Hindlimb muscle (tissue), 1 donor: ENCODE results near the gene NAALADL2. TPM values are rescaled to one million over a fixed set of nuclear protein-coding genes. Genes with fewer than 3 reads are reported as not detected.
A peak's percentile ranks its signal among the peaks of the same experiment; 100 is the strongest.
"Not testable (repeated sequence)": the region's sequence is repeated elsewhere in the genome, so short reads cannot be mapped to it uniquely, and the experiment has no call there.

Source experiments
- DNase-seq: peaks from one replicate; pipeline ENCODE4 v3.0.0-alpha.2; 2013
- polyA plus RNA-seq: library from polyadenylated mRNA; unstranded; fragments of 120-200 nt; gene quantifications from one replicate; pipeline ENCODE4 v1.2.1, GENCODE V29; 2013; ENCODE audit not compliant: insufficient read length

Gene NAALADL2
- polyA plus RNA-seq, 1 donor, result 5.5 TPM

DNA sequence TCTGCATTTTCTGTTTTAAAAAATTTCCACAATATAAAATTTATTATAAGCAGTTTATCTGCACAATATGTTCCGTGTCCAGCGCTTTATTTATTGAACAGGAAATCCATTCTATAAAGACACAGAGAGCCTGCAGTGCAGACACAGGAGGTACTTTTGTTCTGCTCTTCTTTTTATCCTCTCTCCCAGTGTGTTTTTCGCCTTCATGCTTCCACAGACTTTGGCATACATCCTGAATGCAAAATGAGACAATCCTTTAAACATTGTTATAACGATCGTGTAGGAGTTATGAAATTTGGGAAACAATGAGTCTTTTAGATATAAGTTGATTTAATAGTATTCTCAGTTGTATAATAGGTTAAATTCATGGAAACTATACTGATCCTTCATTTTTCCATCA lies 749.2 kb downstream of the NAALADL2 start:
- DNase-seq, result peak; percentile 16

DNA sequence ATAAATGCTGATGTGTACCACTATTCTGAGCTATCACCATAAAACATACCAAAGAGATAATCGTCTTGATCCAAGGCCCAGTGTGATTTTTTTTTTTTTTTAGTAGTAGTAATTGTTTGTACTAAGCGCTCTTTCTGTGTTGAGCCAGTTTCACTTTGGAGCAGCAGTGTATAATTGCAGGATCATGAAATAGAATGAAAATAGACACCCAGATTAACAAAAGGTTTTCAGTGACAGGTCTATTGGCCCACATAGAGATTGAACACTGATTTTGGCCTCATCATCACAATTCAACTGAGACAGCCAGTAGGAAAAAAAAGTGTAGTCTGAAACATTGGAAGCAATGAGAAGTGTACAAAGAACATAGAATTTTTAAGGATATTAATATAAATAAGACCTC lies 749.8 kb downstream of the NAALADL2 start:
- no peak for DNase-seq

DNA sequence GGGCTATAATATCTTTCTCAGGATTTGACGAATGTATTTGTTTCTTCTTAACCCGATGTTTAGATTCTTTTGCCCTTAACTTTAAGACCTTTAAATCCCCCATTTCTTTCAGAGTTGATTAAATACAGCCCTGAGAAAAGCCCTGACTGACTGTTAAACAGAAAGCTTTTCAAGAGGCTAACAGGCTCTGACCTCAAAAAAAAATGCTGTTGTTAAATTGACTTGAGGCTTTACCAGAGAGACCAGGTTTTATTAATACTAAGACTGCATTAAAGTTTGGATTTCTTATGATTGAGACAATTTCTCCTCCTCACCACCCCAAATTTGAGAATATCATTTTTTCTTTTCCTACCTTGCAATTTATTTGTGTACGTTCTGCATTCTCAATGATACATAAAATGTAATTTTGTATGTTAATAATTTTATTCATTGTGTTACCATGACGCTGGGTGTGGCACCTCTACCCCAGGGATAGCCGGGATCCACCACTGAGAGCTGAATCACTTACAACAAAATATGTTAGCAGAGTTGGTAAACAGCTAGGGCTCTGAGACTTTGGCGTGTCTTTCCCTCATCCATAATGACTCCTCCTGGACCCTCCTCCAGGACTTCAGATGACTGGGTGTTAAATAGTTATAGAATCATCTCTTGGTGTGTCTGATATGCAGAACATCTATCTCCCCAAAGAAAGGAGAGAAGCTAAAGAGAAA lies 753.5 kb downstream of the NAALADL2 start:
- no peak for DNase-seq

DNA sequence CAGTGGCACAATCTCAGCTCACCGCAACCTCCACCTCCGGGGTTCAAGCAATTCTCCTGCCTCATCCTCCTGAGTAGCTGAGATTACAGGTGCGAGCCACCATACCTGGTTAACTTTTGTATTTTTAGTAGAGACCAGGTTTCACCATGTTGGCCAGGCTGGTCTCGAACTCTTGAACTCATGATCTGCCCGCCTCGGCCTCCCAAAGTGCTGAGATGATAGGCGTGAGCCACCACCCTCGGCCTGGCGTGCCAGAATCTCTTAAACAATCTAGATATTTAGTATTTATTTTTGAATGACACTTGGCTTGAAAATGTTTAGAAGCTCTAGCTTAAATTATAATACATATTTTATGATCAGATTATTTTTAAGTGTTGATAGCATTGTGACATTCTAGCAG lies 755.0 kb downstream of the NAALADL2 start:
- DNase-seq, result not testable (repeated sequence)

DNA sequence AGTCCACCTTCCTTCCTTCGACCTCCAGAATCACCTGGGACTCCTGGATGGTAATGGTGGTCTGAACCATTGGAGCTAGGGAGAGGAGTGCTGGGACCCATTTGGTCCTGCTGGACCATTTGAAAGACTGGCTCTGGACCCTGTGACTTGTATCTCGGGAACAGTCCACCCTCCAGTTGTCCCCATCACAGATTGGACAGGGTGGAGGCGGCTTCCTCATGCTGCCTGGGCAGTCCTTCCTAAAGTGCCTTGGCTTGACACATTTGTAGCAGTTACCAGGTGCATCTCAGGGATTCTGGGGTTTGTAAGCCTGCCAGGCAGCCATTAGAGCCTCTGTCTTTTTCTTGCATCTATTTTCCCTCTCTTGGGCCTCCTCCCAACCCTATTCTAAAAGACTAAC lies 758.1 kb downstream of the NAALADL2 start:
- no peak for DNase-seq

DNA sequence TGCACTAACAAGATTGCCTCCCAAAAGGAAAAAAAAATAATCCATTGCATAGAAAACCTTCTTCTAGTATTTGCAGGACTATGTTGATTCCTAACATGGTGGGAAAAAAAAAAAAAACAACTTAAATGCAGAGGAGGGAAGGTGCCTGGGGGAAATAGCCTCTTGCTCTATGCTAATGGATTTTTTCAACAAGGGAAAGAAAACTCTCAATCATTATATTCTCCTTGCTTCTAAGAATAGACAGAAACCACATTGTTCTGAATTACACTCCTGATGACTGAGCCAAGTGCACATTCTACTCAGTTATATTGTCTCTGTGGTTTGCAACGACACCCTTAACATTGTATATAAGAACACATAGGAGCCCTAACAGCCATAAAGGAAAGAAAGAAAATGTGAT lies 760.2 kb downstream of the NAALADL2 start:
- DNase-seq, result no peak

DNA sequence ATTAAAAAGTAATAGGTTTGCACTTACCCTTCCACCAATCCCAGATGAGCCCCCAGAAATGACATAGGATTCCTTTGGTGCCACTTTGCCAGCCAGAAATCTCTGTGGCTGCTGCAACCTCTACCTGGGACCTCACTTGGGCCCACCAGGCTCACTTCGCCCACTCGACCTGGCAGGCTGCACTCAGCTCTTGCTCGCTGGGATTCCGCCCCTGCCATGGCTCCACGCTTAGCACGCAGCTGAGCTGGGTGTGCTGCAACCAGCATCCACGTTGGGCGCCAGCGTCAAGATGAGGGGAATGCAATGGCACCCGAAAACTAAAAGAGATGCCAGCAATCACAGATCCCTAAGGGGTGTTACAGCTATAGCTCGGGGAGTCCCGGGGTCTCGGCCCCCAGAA lies 761.0 kb downstream of the NAALADL2 start:
- DNase-seq, result no peak

DNA sequence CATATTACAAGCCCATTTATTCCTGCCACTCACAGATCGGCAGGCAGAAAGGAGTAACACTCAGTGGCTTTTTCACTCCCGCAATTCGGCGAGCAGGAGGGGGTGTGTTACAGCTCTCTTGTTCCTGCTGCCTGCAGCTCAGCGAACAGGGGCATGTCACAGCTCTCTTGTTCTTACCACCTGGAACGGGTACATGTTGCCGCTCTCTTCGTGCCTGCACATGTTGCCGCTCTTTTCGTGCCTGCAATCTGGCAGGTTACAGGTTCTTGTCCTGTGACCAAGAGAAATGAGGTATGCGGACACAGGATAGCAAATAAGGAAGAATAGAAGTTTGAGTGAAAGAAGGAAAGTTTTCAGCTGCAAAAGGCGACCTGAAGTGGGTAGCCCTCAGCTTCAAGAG lies 761.4 kb downstream of the NAALADL2 start:
- DNase-seq, result no peak

DNA sequence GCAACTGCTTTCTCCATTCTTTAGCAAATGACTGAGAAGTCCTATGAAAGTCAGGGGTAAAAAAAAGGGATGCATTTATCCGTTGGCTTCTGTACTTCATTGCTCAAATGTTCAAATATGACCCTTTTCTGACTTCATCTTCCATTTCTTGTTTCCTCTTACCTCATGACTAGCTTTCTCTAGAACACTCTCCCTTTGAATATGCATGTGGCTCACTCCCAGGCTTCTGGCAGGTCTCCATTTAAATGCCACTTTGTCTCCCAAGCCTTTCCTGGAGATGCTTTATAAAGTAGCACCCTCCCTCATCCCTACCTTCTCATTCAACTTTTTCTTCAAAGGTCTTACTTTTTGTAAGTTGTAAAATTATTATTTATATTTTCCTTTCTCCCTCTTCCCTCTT lies 781.8 kb downstream of the NAALADL2 start:
- DNase-seq, result no peak

DNA sequence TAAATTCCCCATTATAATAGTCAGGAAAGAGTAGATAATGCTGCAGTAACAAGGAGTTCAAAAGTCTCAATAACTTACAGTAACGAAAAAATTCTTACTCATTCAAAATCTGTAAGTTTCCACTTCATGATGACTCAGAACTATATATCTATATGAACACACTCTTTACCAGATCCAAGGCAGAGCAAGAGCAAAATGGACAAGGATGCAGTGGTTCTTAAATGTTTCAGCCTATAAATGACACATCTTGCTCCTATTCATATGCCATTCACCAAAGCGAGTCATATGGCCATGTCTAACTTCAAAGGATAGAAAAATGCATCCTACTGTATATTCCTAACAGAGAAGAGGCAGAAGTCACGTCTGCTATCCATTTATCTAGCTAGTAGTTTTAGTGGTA lies 787.7 kb downstream of the NAALADL2 start:
- DNase-seq, result no peak

DNA sequence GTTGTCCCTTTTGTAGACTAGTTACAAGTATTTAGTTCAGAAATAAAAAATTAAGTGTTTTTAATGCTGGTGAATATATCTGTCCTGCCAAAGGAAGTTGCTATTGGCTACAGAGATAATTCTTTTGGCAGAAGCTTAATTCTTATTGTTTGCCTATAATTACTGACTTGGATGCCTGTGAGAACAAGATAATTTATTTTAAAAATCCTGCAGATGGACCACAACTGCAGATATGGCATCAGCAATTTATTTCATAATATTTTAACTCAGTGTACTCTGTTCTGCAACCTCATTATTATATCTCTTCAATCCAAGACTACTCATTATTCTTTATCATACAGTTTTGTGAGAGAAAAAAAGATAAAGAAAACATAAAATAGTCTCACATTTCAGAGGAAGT lies 789.8 kb downstream of the NAALADL2 start:
- no peak for DNase-seq

DNA sequence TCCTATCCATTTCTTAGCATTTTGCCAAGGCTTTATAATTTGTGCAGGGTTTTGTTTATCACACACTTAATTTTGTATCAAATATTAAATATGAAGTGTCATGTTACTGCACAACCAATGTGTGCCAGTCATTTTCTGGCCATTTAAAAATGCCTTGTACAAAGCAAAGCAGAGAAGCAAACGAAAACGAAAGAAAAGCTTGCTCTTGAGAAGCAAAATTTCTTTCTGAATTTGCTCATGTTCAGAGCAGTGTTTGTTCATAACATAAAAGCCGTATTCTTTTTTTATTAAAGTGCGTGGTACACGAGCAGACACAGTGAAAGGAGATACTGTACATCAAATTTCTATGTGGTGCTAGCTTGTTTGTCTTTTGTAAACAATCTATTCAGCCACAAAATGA lies 792.6 kb downstream of the NAALADL2 start:
- DNase-seq, result no peak

DNA sequence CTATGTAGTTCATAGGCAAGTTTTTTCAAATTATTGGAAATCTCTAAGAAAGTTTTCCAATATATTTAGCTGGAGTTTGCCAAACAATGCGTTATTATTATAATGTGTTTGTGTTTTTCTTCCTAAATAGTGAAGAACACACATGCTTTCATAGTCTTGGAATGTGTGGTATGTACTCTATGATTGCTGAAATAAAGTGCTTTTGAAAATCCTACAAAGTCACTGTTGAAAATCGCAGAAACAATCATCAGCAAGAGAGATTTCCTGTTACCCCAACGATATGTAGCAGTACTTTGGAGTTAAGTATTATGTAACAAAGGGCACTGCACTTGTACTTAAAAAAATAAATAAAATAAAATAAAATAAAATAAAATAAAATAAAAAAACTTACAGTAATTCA lies 796.2 kb downstream of the NAALADL2 start:
- no peak for DNase-seq

DNA sequence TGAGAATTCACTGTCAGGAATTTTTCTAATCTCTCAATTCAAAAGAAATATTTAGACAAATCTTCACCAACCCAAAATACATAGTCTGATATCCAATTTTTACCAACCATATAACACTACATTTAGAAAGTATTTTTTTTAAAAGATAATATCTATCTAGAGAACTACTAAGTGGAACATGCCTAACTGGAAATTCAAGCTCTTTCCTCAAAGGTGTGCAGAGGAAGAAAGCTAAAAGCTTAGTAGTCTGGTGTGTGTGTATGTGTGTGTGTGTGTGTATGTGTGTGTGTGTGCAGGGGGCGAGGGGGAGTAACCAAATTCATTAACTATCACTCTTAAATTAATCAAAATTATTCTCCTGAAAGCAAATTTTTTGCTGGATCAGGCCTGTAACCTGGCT lies 797.3 kb downstream of the NAALADL2 start:
- no peak for DNase-seq

DNA sequence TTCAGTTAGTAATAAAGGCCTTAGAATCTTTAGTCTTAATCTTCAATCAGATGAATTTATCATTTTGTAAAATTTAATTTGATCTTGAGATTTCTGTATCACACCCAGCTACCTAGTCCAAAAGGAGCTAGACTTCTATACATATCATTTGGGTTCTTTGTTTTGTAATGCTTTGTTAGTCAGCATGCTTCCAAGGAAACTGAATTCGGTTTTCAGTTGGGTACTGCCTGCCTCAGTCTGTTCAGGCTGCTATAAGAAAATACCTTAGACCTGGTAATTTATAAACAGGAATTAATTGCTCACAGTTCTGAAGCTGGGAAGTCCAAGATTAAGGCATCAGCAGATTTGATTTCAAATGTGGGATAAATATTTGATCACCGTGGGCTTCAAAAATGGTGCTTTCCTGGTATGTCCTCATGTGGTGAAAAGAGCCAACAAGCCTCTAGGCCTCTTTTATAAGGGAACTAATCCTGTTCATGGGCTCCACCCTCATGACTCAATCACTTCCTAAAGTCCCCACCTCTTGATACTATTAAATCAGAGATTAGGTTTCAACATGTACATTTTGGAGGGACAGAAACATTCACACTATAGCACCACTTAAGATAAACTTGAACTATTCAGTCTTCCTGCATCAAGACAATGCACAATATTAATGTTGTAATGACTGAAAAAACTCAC lies 800.7 kb downstream of the NAALADL2 start:
- no peak for DNase-seq

DNA sequence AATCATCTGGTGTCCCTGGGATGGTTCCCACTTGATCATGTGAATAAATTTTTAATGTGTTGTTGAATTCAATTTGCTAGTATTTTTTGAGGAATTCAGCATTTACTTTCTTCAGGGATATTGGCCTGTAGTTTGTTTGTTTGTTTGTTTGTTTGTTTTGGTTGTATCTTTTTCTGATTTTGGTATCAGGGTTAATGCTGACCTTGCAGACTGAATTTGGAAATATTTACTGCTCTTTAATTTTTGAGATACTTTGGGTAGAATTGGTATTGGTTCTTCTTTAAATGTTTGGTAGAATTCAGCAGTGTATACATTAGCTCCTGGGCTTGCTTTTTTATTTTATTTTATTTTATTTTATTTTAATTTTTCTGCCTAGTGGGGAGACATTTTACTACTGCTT lies 803.7 kb downstream of the NAALADL2 start:
- no peak for DNase-seq

DNA sequence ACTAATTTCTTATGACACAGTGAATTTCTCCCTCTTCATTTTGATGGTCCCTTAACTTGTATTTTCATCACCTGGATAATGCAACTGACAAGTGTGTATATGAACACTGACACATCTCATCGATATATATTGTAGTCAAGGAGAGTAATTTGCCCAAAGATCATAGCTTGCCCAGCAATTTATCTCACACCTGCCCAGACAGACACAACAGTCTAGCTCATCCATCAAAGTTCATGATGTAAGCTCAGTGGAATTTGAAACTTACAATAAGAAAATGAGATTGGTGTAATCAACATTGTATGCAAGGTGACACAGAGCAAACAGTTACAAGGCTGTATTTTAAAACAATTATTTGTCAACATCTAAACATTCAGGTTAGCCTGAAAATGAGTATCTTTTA lies 805.8 kb downstream of the NAALADL2 start:
- DNase-seq, result no peak

DNA sequence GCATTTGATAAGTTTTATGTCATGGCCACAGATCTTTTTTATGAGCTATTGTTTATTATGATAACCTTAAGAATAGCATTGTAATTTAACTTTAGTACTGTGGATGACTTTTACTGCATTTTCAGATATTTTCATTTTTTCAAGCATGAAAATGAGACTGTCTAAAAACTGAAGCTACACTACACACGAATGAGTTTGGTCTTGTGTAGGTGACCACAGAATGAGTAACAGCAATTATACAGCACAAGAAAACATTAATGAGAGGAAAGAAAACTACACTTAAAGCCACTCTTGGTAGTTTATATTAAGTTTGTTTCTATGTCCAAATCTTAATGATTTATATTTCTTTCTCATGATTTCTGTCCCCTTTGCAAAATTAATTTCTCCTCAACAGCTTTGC lies 809.2 kb downstream of the NAALADL2 start:
- no peak for DNase-seq

DNA sequence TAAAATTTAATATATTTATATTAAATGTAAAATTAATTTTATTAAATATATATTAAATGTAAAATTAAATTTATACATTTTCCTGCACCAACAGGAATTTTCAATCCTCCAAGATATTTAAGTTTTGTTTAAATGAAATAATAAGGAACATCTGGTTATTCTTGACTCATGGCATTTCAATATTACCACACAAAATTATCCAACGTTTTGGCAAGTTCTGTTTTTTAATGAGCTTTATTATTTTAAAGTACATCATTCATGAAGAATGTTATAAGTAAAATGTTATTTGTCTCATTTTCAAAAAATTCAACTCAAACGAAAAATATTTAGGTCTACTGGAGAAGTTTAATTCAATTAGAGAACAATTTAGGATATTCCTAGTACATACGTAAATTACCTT lies 811.4 kb downstream of the NAALADL2 start:
- no peak for DNase-seq

DNA sequence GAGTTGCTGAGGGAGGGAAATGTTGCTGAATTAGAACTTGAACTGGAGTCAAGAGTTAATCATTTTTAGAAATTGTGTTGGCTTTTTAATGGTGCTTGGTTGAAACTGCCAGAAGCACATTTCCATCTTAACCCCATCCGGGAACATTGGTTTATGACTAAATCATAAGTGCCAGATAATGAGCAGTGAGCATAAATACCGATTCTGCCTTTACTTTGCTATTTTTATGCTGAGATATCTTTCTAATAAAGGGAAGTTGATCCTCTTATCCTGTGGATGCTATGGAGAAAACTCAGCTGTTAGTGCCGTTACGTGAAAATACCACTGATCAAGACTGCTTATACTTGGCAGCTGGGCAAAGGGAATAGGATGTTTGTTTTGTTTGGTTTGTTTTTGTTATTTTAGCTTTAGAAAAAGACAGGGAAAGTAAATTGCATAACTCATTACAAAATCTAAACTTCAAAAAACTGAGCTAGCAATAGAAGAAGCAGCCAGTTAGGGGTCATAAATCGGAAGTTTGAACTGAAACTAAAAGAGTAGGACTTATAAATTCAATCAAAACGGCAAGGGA lies 813.1 kb downstream of the NAALADL2 start:
- DNase-seq, result no peak

DNA sequence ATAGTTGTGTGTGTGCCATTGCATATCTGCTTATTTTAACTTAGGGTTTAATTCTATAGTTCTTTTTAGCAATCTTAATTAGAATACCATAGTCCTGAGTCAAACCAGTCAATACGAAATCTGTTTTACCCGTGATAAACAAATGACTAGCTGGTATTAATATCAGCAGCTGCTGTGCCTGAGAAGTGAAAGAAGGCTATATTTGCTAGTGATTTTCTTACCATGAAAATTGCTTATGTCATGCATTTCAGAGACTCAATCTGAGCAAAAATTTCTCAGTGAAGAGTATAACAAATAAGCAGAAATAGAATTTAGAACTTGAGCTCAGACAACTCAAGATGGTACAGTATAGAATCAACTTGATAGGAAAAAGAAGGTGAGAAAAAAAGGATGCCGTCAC lies 820.4 kb downstream of the NAALADL2 start:
- DNase-seq, result no peak

DNA sequence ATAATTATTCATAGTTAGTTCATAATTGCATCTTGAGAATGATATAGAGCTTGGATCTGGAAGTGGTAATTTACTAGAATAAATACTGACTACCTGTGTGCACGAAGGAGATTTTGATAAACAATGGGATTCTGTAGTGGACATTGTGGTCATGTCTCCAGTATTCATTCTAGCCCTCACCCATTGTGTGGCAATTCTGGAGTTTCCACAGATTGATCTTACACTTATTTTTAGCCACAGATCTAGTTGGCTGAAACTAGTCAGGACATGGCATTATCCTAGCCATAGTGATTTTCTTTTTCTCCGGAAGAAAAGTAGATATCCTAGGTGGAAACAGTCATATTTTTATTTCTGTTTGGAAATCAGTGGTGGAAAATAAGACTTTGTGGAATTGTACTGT lies 833.1 kb downstream of the NAALADL2 start:
- DNase-seq, result no peak

DNA sequence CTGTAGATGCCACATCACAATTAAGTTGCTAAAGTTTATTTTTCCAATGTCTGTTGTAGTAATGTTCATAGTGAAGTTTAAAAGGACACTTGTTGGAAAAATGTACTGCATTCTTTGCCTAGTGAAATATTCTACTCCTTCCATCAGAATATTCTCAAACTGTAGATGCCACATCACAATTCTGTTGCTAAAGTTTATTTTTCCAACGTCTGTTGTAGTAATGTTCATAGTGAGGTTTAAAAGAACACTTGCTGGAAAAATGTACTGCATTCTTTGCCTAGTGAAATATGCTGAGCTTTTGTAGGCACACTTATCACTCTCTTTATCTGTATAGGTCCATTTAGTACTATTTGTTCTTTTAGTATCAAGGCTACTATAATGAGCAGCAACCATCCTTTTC lies 836.1 kb downstream of the NAALADL2 start:
- DNase-seq, result no peak

DNA sequence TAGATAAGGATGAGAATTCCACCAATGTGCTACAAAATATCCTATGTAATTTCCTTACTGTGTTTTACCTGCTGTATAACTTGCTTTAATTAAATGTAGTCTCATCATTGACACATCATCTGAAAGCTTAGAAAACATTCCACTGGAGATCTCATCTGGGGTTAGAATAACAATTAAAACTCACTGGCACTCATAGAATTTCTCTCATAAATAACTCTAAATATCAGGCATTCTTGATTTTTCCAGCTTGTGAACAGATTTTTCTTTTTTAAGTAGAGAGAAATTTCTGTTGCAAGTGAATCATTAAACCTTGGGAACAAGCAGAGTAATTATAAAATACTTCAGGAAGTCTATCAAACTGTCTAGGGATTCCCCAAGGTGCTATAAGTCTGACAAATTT lies 843.8 kb downstream of the NAALADL2 start:
- no peak for DNase-seq
